RWPE2 (cell line): ENCODE data around the gene IL20.

ENCODE experiments used
- ATAC-seq: fragments of 200-7000 bp; cut with Tn5 transposase; 3 replicates; pipeline ENCODE4 v1.9.1; 2021; ENCODE audit warnings: low read depth
- DNase-seq: peaks from one replicate; pipeline ENCODE4 v3.0.0-alpha.2; 2020; ENCODE audit warnings: low spot score
- H3K27ac ChIP-seq: fragments of 450-650 bp; 2 replicates; pipeline ENCODE4 v1.5.1; 2017; ENCODE audit warnings: mild to moderate bottlenecking; ENCODE audit not compliant: poor library complexity, severe bottlenecking
- H3K27me3 ChIP-seq: fragments of 250-450 bp; sonication (Bioruptor Pico); 2 replicates; pipeline ENCODE4 v1.5.1; 2021; ENCODE audit warnings: mild to moderate bottlenecking, moderate library complexity; ENCODE audit not compliant: insufficient read depth, poor library complexity, severe bottlenecking
- H3K36me3 ChIP-seq: fragments of 250-450 bp; sonication (Bioruptor Pico); 2 replicates; pipeline ENCODE4 v1.5.1; 2020; ENCODE audit warnings: low read depth, mild to moderate bottlenecking, moderate library complexity
- H3K4me1 ChIP-seq: fragments of 250-450 bp; sonication (Bioruptor Pico); 2 replicates; pipeline ENCODE4 v1.5.1; 2021; ENCODE audit warnings: mild to moderate bottlenecking, moderate library complexity; ENCODE audit not compliant: insufficient read depth, poor library complexity, severe bottlenecking
- H3K4me3 ChIP-seq: fragments of 250-450 bp; sonication (Bioruptor Pico); 2 replicates; pipeline ENCODE4 v1.5.1; 2021; ENCODE audit warnings: mild to moderate bottlenecking, moderate library complexity; ENCODE audit not compliant: severe bottlenecking
- H3K9me3 ChIP-seq: fragments of 250-450 bp; sonication (Bioruptor Pico); 2 replicates; pipeline ENCODE4 v1.5.1; 2021; ENCODE audit warnings: mild to moderate bottlenecking, moderate library complexity; ENCODE audit not compliant: severe bottlenecking
- CTCF ChIP-seq: fragments of 450-650 bp; IDR thresholded peaks from one replicate; pipeline ENCODE4 v1.5.1; 2017; ENCODE audit warnings: mild to moderate bottlenecking, moderate library complexity; ENCODE audit not compliant: poor library complexity, severe bottlenecking

Gene IL20

DNA sequence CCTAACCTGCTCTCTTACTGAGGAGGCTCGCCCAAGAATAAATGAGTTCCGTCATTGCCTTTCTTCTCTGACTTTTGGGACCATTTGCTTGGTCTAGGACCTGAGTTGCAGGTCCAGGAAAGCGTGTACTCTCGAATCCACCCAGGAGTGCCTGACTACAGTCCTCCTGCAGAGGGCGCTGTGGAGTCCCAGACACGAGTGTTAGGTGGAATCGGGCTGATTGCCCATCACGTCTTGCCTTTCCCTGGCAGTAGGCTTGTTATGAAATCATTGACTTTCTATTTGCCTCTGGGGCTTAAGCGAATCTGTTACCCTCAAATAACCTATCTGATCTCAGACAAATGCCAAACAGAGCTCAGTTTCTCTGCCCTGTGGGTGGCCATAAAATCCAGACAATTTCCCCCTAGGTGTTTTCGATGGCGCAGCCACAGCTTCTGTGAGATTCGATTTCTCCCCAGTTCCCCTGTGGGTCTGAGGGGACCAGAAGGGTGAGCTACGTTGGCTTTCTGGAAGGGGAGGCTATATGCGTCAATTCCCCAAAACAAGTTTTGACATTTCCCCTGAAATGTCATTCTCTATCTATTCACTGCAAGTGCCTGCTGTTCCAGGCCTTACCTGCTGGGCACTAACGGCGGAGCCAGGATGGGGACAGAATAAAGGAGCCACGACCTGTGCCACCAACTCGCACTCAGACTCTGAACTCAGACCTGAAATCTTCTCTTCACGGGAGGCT is at the start of gene IL20:
TSS of gene IL20 (plus strand) at position 685 of the 733 bp plus-strand sequence. CDS start 230 bp downstream, outside the sequence.
- ATAC-seq (peak; percentile 46; the same call in 1 of the 3 replicates), DNase-seq (peak; percentile 64)
- TF ChIP-seq CTCF = peak; percentile 70
- Histone ChIP-seq H3K27me3 (no peaks in the 10 kb centered on the region), H3K9me3 (no peaks in the 10 kb centered on the region), H3K4me3 (no peak within 1 kb of the TSS), H3K4me1 (no peaks in the 10 kb centered on the region), H3K27ac (no peak within 1 kb of the TSS), H3K36me3 (no peaks in the 10 kb centered on the region)

GRCh38 chr1:206816390-206817287 is 48.8 kb upstream of the IL20 start:
- H3K27me3 ChIP-seq = no peaks in the 10 kb centered on the region
- no peaks in the 10 kb centered on the region for H3K9me3 ChIP-seq
- H3K4me3 ChIP-seq = no peak overlapping the region
- no peak for TF ChIP-seq CTCF
- H3K4me1 ChIP-seq = no peaks in the 10 kb centered on the region
- H3K27ac ChIP-seq = no peak overlapping the region
- ATAC-seq (no peak), DNase-seq (no peak)
- H3K36me3 ChIP-seq = no peaks in the 10 kb centered on the region

GRCh38 chr1:206821493-206821892 is 43.9 kb upstream of the IL20 start:
- Histone ChIP-seq H3K4me3 (no peak overlapping the region), H3K9me3 (no peaks in the 10 kb centered on the region), H3K27ac (no peak overlapping the region), H3K36me3 (no peaks in the 10 kb centered on the region), H3K4me1 (peaks cover 6% of the 10 kb centered on the region), H3K27me3 (no peaks in the 10 kb centered on the region)
- no peak for ATAC-seq
- no peak for TF ChIP-seq CTCF
- DNase-seq = no peak

- Histone ChIP-seq H3K27ac (no peak overlapping the region), H3K9me3 (no peaks in the 10 kb centered on the region), H3K27me3 (no peaks in the 10 kb centered on the region), H3K4me3 (no peak overlapping the region), H3K36me3 (no peaks in the 10 kb centered on the region), H3K4me1 (peaks cover 11% of the 10 kb centered on the region)
- ATAC-seq (no peak), DNase-seq (no peak)
- TF ChIP-seq CTCF = no peak
Observed at GRCh38 chr1:206823727-206824126, 41.7 kb upstream of the IL20 start.
